Measurements from ENCODE around the gene KIF5A. TPM values are rescaled to one million over a fixed set of nuclear protein-coding genes. Genes with fewer than 3 reads are reported as not detected.
A peak's percentile ranks its signal among the peaks of the same experiment; 100 is the strongest.
"Not testable (repeated sequence)": the region's sequence is repeated elsewhere in the genome, so short reads cannot be mapped to it uniquely, and the experiment has no call there.

The KIF5A gene
- not detected in 2 replicates for total RNA-seq (2014; rRNA removed; shearing (Covaris generic); ENCODE audit: low replicate concordance)

DNA sequence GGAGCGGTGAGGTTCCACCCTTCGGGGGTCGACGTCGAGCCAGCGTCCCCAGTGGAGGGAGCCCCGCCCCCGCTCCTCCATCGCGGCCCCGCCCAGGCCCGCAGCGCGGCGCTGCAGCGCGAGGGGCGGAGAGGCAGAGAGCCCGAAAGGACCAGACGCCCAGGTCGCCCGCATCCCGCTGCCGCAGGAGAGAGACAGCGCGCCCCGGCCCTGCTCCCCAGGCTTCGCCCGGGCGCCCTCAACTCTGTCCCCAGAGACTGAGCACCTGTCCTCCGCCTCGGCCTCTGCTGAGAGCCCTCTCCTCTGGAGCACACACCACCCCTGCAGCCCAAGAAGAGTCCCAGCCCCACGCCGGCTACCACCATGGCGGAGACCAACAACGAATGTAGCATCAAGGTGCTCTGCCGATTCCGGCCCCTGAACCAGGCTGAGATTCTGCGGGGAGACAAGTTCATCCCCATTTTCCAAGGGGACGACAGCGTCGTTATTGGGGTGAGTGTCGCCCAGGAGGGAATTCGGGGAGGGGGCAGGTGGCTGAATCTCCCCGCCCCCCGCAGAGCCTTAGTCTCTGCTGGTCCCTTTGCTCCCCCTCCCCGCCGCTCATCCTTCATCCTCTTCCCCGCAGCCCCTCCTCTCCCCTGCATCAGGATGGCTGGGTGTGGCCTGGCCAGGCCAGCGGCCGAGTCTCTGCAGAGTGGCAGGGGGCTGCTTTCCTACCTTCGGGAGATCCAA, at the start of gene KIF5A:
Gene KIF5A (plus strand): TSS at position 136 of the 732 bp plus-strand sequence. CDS start 228 bp downstream, at position 364.
- in situ Hi-C loops (cut with HindIII; ENCODE audit: low pct_unique_long_range_greater_than_20kb, low sequenced_read_pairs), result no loop called here
- no peak for DNase-seq (ENCODE audit: low read depth)

DNA sequence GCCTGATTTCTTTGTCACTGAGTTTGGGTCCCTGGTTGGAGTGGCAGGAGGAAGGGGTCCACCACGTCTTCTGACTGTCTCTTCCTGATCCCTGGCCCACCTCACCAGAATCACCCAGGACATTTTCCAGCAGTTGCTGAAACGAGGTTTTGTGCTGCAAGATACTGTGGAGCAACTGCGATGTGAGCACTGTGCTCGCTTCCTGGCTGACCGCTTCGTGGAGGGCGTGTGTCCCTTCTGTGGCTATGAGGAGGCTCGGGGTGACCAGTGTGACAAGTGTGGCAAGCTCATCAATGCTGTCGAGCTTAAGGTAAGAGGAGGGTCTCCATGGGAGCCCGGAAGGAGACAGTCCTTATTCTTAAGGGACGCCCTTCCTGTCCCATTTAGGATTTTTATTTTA, 49.6 kb upstream of the KIF5A start:
- no peak for DNase-seq (ENCODE audit: low read depth)

DNA sequence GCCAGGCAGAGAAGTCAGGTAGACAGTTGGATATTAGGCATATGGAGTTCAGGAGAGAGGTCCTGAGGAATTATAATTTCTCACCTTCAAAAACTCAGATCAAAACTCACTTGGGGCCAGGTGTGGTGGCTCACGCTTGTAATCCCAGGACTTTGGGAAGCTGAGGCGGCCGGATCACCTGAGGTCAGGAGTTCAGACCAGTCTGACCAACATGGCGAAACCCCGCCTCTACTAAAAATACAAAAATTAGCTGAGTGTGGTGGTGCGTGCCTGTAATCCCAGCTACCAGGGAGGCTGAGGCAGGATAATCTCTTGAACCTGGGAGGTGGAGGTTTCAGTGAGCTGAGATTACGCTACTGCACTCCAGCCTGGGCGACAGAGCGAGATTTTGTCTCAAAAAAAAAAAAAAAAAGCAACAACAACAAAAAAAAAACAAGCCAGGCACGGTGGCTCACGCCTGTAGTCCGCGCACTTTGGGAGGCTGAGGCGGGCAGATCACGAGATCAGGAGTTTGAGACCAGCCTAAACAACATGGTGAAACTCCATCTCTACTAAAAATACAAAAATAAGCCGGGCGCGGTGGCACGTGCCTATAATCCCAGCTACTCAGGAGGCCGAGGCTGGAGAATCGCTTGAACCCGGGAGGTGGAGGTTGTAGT, 47.4 kb upstream of the KIF5A start:
- in situ Hi-C loops (cut with HindIII; ENCODE audit: low pct_unique_long_range_greater_than_20kb, low sequenced_read_pairs); DNase-seq (ENCODE audit: low read depth): not testable (repeated sequence)

More for the DNA sequence above, 49.6 kb upstream of the KIF5A start:
- in situ Hi-C loops (cut with HindIII; ENCODE audit: low pct_unique_long_range_greater_than_20kb, low sequenced_read_pairs), result no loop called here

DNA sequence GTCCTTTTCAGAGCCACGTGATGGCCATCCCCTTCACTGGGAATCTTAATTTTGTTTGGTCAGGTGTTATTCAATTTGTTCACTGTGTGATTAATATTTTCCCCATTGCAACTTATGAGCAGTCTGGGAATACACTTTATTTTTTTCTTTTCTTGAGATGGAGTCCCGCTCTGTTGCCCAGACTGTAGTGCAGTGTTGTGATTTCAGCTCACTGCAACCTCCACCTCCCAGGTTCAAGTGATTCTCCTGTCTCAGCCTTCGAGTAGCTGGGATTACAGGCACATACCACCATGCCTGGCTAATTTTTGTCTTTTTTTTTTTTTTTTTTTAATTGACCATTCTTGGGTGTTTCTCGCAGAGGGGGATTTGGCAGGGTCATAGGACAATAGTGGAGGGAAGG, 43.3 kb upstream of the KIF5A start:
- in situ Hi-C loops (cut with HindIII; ENCODE audit: low pct_unique_long_range_greater_than_20kb, low sequenced_read_pairs), result not testable (repeated sequence)

DNA sequence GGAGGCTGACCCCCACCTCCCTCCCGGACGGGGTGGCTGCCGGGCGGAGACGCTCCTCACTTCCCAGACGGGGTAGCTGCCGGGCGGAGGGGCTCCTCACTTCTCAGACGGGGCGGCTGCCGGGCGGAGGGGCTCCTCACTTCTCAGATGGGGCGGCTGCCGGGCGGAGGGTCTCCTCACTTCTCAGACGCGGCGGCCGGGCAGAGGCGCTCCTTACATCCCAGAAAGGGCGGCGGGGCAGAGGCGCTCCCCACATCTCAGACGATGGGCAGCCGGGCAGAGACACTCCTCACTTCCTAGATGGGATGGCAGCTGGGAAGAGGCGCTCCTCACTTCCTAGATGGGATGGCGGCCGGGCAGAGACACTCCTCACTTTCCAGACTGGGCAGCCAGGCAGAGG, 42.0 kb upstream of the KIF5A start:
- in situ Hi-C loops (cut with HindIII; ENCODE audit: low pct_unique_long_range_greater_than_20kb, low sequenced_read_pairs); DNase-seq (ENCODE audit: low read depth): not testable (repeated sequence)

More for the DNA sequence above, 43.3 kb upstream of the KIF5A start:
- DNase-seq (ENCODE audit: low read depth), result not testable (repeated sequence)

DNA sequence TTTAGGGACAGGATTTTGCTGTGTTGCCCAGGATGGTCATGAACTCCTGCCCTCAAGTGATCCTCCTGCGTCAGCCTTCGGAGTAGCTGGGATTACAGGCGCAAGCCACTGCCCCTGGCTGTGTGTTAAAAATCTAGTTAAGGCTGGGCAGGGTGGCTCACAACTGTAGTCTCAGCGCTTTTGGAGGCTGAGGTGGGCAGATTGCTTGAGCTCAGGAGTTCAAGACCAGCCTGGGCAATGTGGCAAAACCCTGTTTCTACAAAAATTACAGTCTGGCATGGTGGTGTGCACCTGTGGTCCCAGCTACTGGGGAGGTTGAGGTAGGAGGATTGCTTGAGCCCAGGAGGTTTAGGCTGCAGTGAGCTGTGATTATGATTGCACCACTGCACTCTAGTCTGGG, 38.7 kb upstream of the KIF5A start:
- no peak for DNase-seq (ENCODE audit: low read depth)
- in situ Hi-C loops (cut with HindIII; ENCODE audit: low pct_unique_long_range_greater_than_20kb, low sequenced_read_pairs), result no loop called here

DNA sequence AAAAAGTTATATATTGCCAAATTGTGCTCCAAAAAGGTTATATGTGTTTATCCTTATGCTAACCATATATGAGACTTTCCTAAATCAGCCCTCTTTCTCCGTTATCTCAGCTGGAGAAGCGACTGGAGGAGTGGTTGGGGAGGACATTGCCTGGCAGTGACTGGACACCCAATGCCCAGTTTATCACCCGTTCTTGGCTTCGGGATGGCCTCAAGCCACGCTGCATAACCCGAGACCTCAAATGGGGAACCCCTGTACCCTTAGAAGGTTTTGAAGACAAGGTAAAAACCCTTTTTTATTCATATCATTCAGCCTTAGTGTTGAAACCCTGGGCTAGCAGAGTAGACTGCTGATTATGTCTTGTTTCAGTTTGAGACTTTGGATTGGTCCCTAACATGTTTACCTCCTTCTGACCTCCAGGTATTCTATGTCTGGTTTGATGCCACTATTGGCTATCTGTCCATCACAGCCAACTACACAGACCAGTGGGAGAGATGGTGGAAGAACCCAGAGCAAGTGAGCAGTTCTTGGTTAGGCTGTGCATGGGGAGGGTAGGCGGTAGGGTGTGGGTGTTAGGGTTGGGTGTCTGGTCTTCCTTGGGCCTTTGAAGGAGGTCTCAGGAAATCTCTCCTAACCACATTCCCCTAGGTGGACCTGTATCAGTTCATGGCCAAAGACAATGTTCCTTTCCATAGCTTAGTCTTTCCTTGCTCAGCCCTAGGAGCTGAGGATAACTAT, 38.1 kb upstream of the KIF5A start:
- in situ Hi-C loops (cut with HindIII; ENCODE audit: low pct_unique_long_range_greater_than_20kb, low sequenced_read_pairs), result no loop called here
- DNase-seq (ENCODE audit: low read depth), result no peak

DNA sequence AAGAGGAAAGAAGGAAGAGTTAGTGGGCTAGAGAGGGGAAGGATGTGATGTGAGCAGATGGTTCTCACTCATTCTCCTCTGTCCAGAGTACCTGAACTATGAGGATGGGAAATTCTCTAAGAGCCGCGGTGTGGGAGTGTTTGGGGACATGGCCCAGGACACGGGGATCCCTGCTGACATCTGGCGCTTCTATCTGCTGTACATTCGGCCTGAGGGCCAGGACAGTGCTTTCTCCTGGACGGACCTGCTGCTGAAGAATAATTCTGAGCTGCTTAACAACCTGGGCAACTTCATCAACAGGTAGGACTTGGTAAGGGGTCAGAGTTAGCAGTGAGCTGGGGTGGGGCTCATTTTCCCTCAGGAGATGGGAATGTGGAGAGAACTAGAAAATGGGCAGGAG, 37.2 kb upstream of the KIF5A start:
- DNase-seq (ENCODE audit: low read depth), result no peak
- in situ Hi-C loops (cut with HindIII; ENCODE audit: low pct_unique_long_range_greater_than_20kb, low sequenced_read_pairs), result no loop called here

DNA sequence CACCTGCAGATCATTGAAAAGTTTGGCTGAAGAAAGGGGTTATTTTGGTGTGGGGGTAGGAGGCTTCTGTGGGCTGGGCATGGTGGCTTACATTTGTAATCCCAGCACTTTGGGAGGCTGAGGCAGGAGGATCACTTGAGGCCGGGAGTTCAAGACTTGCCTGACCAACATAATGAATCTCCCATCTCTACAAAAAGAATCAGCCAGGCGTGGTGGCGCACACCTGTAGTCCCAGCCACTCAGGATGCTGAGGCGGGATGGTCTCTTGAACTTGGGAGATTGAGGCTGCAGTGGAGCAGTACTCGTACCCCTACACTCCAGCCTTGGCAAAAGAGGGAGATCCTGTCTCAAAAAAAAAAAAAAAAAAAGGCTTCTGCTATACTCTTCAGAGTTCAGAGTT, 36.6 kb upstream of the KIF5A start:
- in situ Hi-C loops (cut with HindIII; ENCODE audit: low pct_unique_long_range_greater_than_20kb, low sequenced_read_pairs), result no loop called here
- no peak for DNase-seq (ENCODE audit: low read depth)

DNA sequence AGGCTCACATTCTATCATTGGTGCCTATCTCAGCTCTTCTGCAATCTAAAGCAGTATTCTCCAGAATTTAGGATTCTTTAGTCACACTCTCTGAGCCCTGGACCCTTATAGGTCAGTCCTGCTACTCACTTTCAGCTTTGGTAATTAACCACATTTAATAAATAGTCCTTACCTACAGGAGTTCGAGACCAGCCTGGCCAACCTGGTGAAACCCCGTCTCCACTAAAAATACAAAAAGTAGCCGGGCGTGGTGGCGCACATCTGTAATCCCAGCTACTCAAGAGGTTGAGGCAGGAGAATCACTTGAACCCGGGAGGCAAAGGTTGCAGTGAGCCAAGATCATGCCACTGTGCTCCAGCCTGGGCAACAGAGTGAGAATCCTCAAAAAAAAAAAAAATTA, 36.2 kb upstream of the KIF5A start:
- in situ Hi-C loops (cut with HindIII; ENCODE audit: low pct_unique_long_range_greater_than_20kb, low sequenced_read_pairs); DNase-seq (ENCODE audit: low read depth): not testable (repeated sequence)

DNA sequence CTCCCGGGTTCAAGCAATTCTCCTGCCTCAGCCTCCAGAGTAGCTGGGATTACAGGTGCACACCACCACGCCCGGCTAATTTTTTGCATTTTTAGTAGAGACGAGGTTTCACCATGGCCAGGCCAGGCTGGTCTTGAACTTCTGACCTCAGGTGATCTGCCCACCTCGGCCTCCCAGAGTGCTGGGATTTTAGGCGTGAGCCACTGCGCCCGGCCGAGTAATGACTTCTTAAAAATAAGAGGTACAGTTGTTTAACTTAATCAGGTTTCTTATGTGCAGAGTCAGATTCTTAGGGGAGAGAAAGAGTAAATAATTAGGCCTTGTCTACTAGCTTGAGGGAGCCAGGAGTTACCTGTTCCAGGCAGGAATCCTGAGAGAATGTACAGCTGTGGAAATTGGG, 35.6 kb upstream of the KIF5A start:
- in situ Hi-C loops (cut with HindIII; ENCODE audit: low pct_unique_long_range_greater_than_20kb, low sequenced_read_pairs), result not testable (repeated sequence)

DNA sequence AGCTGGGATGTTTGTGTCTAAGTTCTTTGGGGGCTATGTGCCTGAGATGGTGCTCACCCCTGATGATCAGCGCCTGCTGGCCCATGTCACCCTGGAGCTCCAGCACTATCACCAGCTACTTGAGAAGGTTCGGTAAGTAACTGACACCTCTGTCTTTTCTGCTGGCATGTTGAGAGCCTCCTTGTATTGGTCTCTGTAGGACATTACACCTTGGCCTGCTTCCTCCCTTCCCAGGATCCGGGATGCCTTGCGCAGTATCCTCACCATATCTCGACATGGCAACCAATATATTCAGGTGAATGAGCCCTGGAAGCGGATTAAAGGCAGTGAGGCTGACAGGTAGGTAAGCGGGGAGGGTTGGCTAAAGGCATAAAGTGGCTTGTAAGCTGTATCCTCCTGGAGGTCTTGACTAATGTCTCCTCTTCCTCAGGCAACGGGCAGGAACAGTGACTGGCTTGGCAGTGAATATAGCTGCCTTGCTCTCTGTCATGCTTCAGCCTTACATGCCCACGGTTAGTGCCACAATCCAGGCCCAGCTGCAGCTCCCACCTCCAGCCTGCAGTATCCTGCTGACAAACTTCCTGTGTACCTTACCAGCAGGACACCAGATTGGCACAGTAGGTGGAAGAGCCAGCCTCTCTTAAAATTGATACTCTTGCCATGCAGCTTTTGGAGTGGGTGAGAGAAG, 35.0 kb upstream of the KIF5A start:
- DNase-seq (ENCODE audit: low read depth), result no peak
- in situ Hi-C loops (cut with HindIII; ENCODE audit: low pct_unique_long_range_greater_than_20kb, low sequenced_read_pairs), result no loop called here

More for the DNA sequence above, 35.6 kb upstream of the KIF5A start:
- DNase-seq (ENCODE audit: low read depth), result not testable (repeated sequence)

DNA sequence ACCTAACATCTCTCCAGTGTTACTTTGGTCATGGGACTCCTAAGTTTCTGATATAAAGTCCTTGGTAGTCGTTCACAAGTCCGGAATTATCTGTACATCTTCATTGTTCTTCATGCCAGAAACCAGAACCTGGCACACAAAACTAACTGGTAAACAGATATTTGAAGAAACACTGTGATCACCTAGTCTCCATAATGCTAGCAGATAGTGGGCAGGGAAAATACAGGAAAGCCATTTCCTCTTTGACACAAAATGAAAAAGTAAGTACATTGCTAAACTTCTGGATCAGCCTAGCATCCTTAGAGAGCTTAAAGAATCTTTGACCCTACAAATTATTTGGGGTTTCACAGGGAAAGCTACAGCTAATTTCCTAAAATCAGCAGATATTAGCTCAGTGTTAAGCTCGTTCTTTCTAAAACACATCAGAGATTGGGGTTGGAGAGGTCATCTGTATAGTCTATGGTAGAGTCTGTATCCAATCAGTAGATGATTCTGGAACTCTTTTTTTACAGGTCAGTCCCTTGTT, 34.4 kb upstream of the KIF5A start:
- DNase-seq (ENCODE audit: low read depth), result no peak
- in situ Hi-C loops (cut with HindIII; ENCODE audit: low pct_unique_long_range_greater_than_20kb, low sequenced_read_pairs), result no loop called here

DNA sequence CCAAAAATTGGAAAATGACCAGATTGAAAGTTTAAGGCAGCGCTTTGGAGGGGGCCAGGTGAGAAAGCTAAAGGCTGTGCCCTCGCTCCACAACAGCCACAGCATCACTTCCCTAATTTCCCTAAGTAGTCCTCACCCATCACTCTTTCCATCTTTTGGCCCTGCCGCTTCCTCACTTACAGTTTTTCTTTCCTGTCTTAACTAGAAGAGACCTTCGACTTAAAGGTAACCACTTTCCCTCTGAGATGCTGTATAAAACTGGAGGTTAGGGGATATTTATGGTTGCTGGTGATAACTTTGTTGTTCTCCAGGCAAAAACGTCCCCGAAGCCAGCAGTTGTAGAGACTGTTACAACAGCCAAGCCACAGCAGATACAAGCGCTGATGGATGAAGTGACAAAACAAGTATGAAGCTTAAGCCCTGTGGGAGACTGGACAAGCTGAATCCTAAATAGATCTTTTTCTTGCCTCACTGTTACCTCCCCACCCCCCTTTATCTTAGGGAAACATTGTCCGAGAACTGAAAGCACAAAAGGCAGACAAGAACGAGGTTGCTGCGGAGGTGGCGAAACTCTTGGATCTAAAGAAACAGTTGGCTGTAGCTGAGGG, 33.8 kb upstream of the KIF5A start:
- DNase-seq (ENCODE audit: low read depth), result no peak
- in situ Hi-C loops (cut with HindIII; ENCODE audit: low pct_unique_long_range_greater_than_20kb, low sequenced_read_pairs), result no loop called here

DNA sequence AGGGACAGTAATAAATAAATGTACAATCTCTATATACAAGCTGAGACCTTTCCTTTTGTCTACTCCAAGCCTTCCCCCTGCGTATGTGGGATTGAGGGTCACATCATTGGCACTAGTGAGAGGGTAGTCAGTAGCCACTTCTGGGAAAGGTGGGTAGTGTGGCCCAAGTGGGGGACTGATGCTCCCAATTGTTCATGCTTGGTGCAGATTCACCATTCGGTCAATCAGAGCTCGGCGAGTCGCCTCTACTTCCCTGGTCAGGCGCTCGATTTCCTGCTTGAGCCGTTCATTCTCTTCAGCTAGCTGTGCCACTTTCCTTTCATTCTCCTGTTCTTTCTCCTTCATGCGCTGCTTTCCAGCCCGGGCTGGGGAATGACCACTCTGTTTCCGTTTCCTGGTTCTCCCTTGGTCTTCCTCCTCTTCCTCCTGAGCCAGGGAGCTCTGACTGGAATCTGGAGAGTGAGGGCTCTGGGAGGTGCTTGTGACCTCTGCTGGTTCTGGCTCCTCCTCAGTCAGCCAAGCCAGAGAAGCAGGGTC, 33.2 kb upstream of the KIF5A start:
- DNase-seq (ENCODE audit: low read depth), result no peak
- in situ Hi-C loops (cut with HindIII; ENCODE audit: low pct_unique_long_range_greater_than_20kb, low sequenced_read_pairs), result no loop called here

DNA sequence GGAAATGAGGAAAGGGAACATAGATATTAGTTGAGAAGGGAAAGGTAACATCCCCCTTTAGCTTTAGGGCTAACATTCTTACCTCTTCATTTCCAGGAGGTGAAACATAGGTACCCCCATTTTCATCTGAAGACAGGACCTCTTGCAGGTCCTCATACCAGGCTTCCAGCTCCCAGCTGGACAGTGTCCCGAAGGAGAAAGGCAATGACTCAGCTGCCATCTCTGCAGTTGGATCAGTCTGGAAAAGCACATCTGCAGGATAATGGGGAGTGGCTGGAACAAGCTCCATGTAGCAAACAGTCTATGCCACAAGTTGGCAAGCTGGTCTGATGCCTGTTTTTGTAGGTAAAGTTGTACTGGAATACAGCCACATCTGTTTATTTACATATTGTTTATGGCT, 32.7 kb upstream of the KIF5A start:
- in situ Hi-C loops (cut with HindIII; ENCODE audit: low pct_unique_long_range_greater_than_20kb, low sequenced_read_pairs), result no loop called here
- peak; percentile 37 for DNase-seq (ENCODE audit: low read depth)

DNA sequence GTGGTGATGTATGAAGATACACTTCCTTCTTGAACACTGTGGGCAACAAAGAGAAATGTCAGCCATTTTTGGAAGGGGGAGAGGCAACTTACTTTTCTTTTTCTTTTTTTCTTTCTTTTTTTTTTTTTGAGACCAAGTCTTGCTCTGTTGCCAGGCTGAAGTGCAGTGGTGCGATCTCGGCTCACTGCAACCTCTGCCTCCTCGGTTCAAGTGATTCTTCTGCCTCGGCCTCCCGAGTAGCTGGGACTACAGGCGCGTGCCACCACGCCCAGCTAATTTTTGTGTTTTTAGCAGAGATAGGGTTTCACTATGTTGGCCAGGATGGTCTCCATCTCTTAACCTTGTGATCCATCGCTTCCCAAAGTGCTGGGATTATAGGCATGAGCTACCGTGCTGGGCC, 32.1 kb upstream of the KIF5A start:
- DNase-seq (ENCODE audit: low read depth); in situ Hi-C loops (cut with HindIII; ENCODE audit: low pct_unique_long_range_greater_than_20kb, low sequenced_read_pairs): not testable (repeated sequence)
